Activated naive CD8-positive, alpha-beta T cell (primary cell): ENCODE data around the gene SFSWAP.
"Not testable (repeated sequence)": the region's sequence is repeated elsewhere in the genome, so short reads cannot be mapped to it uniquely, and the experiment has no call there.

Experiments used
- H3K27ac Mint-ChIP-seq: one replicate; pipeline ENCODE4 v1.8.0; 2021; ENCODE audit warnings: mixed read lengths
- H3K27me3 Mint-ChIP-seq: one replicate; pipeline ENCODE4 v1.8.0; 2021; ENCODE audit warnings: mixed read lengths
- H3K36me3 Mint-ChIP-seq: one replicate; pipeline ENCODE4 v1.8.0; 2021; ENCODE audit warnings: mixed read lengths
- H3K4me1 Mint-ChIP-seq: one replicate; pipeline ENCODE4 v1.8.0; 2021; ENCODE audit warnings: low read depth, mixed read lengths
- H3K4me3 Mint-ChIP-seq: one replicate; pipeline ENCODE4 v1.8.0; 2021; ENCODE audit warnings: mild to moderate bottlenecking, mixed read lengths
- H3K9me3 Mint-ChIP-seq: one replicate; pipeline ENCODE4 v1.8.0; 2021; ENCODE audit warnings: low read depth, mixed read lengths

SFSWAP gene

DNA sequence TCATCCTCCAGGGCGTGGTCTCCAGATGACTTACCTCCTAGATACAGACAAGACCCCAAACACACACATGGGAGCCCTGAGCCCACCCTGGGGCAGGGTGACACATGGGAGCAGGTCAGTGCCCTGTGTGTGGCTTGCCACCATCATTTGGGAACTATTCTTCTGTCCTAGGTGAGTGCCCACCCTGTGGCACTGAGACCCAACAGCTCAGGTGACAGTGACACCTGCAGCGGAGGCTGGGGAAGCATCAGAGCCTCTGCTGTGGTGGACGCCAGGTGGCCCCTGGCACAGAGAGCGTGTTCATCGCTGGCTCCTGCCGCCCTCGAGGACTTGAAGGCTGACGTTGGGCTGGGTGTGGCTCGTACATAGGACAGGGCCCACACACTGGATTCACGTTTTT, 23.0 kb downstream of the SFSWAP start:
- Mint-ChIP-seq H3K27ac (no peak overlapping the region), H3K4me3 (no peak overlapping the region), H3K9me3 (no peaks in the 10 kb centered on the region), H3K36me3 (peaks cover 3% of the 10 kb centered on the region), H3K27me3 (no peaks in the 10 kb centered on the region), H3K4me1 (no peaks in the 10 kb centered on the region)

DNA sequence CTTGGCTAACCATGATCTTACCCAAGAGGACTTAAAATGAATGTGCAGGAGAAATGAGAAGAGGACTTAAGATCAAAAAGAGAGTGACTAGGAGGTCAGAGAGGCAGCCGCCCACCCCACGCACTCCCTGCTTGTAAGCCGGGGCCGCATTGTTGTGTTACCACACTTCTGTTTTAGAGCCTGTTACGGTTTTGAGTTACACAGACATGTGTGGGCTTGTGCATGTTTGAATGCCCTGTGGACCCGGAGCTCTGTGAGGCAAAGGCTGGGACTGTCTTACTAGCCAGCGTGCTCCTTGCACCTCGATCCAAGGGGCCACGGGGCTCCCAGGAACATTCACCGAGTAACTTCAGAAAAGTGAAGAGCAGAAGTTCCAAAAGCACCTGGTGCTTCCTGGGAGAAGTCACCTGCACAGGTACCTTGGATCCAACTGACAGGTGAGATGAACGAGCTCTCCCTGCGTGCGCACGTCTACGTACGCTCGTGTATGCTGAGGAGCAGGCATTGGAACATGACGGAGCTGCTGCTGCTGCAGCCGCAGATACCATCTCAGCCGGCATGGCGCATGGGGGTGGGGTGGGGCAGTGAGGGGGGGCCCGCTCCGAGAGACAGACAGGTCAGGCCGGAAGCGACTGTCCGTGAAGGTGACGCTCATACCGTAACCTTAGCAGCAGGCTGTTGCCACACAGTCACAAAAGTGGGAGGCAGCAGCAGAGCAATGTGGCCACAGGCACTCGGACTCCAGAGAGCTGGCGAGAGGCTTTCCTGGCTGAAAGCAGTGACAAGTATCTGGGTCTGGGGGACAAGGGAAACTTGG, 23.7 kb downstream of the SFSWAP start:
- Mint-ChIP-seq H3K27ac (no peak overlapping the region), H3K9me3 (no peaks in the 10 kb centered on the region), H3K36me3 (peaks cover 3% of the 10 kb centered on the region), H3K27me3 (no peaks in the 10 kb centered on the region), H3K4me1 (no peaks in the 10 kb centered on the region), H3K4me3 (no peak overlapping the region)

DNA sequence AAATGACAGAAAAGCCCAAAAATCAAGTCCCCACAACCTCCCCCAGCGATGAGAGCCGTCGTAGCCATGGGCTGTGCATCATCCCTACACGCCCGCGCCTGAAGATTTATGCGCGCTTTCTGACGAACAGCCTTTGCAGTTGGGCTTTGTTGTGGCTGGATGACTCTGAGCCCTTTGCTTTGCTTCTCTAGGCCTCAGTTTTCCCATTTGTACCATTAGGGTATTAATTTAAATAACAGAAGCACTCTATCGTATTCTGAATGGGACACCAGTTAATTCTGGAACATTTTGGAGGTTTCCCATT, 24.2 kb downstream of the SFSWAP start:
- Mint-ChIP-seq H3K27ac (no peak overlapping the region), H3K9me3 (no peaks in the 10 kb centered on the region), H3K27me3 (no peaks in the 10 kb centered on the region), H3K36me3 (peaks cover 3% of the 10 kb centered on the region), H3K4me3 (no peak overlapping the region), H3K4me1 (no peaks in the 10 kb centered on the region)

DNA sequence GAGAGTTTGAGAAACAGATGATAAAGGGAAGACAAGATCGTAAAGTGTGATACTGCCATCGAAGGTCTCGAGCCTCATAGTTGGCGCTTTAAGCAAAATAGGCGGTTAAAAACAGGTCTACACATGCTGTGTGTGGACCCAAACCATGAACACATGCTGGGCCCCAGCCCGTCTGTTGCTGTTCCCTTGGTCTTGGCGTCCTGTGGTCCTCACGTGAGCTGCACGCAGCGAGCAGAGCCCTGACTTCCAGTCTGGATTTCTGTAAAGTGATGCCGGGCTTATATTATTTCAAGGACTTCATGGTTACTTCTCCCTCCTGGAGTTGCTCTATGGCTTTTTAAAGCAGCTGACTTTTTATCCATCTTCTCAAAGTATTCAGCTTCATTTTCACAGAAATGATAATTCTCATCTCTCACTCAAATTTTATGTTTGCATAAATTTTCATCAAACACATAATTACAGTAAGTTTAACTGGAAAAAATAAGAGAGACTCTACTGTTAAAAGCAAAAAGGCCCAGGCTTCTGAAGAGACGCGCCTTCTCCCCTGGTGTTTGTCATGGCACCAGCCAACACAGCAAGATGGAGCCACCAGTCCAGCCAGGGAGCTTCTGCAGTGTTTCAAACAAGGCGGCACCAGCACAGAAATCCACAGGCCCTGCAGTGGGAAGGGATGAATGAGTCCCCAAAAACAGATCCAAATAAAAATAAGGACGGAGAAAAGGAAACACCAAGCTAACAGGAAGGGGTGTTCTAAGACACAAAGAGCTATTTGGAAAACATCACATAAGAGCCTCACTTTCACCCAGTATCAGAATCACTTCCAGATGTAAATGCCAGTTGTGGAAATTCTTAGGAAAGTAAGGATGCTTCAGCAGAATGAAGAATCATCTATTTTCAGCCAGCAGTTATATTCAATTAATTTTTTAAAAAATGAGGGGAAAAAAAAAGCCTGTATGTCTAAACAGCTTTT, 24.9 kb downstream of the SFSWAP start:
- Mint-ChIP-seq H3K27me3 (no peaks in the 10 kb centered on the region), H3K4me1 (no peaks in the 10 kb centered on the region), H3K36me3 (peaks cover 3% of the 10 kb centered on the region), H3K27ac (no peak overlapping the region), H3K9me3 (no peaks in the 10 kb centered on the region), H3K4me3 (no peak overlapping the region)

DNA sequence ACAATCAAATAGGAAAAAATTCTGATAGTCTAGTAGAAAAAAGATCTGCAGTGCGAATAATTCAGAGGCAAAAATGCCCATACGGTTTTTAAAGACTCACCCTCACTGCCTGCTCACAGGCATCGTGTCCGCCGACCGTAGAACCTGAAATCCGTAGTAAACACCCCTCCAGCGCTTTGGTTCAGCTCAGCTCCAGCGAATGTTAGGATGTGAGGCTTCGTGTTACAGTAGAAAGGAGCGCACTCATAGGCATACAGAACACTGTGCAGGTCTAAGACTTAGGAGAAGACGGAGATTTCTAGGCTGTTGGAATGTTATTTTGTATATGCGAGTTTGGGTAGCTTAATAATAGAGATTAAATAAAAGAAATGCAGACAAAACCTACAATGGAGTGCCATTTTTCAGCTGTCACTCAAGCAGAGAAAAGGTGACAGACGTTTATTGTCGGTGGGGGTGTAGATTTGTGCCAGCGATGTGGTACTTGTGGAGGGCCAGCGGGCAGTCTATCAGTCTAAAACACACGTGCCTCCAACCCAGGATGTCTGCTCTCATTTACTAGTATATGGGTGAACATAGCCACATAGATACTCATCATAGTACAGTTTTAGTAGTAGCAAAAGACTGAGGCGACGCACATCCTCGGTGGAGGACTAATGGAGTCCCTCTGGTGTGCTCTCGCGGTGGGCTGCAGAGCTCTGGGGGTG, 25.7 kb downstream of the SFSWAP start:
- H3K27me3 Mint-ChIP-seq, result no peaks in the 10 kb centered on the region
- no peaks in the 10 kb centered on the region for H3K9me3 Mint-ChIP-seq
- peaks cover 3% of the 10 kb centered on the region for H3K36me3 Mint-ChIP-seq
- no peaks in the 10 kb centered on the region for H3K4me1 Mint-ChIP-seq
- no peak overlapping the region for H3K4me3 Mint-ChIP-seq
- peak overlapping the region; percentile 16 for H3K27ac Mint-ChIP-seq

DNA sequence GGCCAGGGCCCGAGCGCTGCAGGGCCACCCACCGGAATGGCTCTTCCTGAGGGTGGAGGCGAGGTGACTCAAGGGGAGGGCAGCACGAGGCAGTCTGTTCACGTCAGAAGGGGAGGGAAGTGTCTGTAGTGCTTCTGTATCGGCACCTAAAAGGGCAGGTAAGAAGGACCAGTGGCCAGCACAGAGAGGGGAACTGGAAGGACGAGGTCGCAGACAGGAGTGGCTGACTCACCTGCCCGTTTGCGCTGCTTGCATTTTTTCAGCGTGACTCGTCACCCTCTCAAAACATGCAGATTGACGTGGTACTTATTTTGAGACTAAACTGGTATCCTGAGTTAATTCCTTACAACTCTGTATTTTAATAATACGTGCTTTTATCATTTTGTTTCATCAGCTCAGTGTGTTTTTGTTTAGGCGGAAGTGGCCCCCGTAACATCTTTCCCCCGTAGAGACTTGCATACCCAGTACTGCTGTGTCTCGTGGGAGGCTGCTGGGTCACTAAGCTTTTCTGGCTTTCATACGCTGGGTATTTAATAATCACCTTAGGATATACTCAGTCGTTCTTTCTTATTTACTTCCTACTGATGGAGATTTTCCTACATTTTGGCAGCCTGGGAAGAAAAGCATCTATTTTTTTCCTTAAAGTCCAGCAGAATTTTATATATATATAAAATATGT, 26.4 kb downstream of the SFSWAP start:
- Mint-ChIP-seq H3K27ac (peak overlapping the region; percentile 16), H3K4me3 (no peak overlapping the region)

DNA sequence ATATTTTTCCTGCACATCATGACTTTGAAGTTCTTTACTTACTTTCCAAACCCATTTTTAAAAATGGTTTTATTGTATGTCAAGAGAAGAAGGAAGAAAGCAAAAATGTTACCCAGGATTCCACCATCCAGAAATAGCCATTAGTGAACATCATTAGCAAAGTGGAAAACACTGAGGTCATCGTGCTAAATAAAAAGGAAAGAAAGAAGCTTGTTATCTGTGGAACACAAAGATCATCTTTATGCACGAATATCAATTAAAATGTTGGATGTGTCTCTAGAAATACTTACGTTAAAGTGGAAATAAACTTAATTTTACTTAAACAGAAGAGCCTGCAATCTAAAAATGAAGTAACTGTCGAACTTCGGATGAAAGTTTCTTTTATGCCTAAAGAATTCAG, 27.3 kb downstream of the SFSWAP start:
- no peaks in the 10 kb centered on the region for H3K9me3 Mint-ChIP-seq
- no peaks in the 10 kb centered on the region for H3K27me3 Mint-ChIP-seq
- no peak overlapping the region for H3K4me3 Mint-ChIP-seq
- no peaks in the 10 kb centered on the region for H3K4me1 Mint-ChIP-seq
- H3K27ac Mint-ChIP-seq, result no peak overlapping the region
- H3K36me3 Mint-ChIP-seq, result peaks cover 13% of the 10 kb centered on the region

More for the DNA sequence above, 26.4 kb downstream of the SFSWAP start:
- H3K4me1 Mint-ChIP-seq, result no peaks in the 10 kb centered on the region
- no peaks in the 10 kb centered on the region for H3K27me3 Mint-ChIP-seq
- H3K36me3 Mint-ChIP-seq, result peaks cover 6% of the 10 kb centered on the region
- no peaks in the 10 kb centered on the region for H3K9me3 Mint-ChIP-seq

DNA sequence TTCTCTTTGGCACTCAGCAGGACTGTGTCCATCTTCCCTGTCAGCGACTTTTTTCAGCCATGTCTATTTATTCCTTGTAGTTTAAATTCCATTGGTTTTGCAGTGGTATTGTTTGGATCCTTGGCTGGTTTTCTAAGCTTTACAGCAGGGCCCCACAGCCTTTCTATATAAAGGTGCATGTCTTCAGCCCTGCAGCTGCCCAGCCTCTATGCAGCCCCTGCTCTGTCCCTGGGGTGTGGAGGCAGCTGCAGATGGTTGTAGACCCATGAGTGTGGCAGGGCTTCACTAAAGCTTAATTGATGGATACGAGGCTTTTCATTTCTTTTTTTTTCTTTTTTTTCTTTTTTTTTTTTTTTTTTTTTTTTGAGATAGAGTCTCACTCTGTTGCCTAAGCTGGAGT, 29.7 kb downstream of the SFSWAP start:
- no peak overlapping the region for H3K27ac Mint-ChIP-seq
- H3K27me3 Mint-ChIP-seq, result no peaks in the 10 kb centered on the region
- H3K36me3 Mint-ChIP-seq, result peaks cover 22% of the 10 kb centered on the region
- H3K4me3 Mint-ChIP-seq, result no peak overlapping the region
- peaks cover 2% of the 10 kb centered on the region for H3K4me1 Mint-ChIP-seq
- H3K9me3 Mint-ChIP-seq, result no peaks in the 10 kb centered on the region

DNA sequence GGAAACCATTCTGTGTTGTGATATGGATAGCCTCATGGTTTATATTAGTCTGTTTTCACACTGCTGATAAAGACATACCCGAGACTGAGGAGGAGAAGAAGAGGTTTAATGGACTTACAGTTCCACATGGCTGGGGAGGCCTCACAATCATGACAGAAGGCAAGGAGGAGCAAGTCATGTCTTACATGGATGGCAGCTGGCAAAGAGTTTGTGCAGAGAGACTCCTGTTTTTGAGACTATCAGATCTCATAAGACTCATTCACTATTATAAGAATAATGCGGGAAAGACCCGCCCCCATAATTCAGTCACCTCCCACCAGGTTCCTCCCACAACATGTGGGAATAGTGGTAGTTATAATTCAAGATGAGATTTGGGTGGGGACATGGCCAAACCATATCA, 31.9 kb downstream of the SFSWAP start:
- H3K4me3 Mint-ChIP-seq, H3K4me1 Mint-ChIP-seq, H3K27me3 Mint-ChIP-seq, H3K27ac Mint-ChIP-seq, H3K9me3 Mint-ChIP-seq: not testable (repeated sequence)
- H3K36me3 Mint-ChIP-seq, result peaks cover 28% of the 10 kb centered on the region

DNA sequence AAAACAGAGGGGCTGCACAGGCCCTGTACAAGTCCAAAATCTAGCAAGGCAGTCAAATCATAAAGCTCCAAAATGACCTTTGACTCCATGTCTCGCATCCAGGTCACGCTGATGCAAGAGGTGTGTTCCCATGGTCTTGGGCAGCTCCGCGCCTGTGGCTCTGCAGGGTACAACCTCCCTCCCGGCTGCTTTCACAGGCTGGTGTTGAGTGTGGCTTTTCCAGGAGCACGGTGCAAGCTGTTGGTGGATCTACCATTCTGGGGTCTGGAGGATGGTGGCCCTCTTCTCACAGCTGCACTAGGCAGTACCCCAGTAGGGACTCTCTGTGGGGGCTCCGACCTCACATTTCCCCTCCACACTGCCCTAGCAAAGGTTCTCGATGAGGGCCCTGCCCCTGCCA, 32.5 kb downstream of the SFSWAP start:
- H3K27ac Mint-ChIP-seq, H3K4me3 Mint-ChIP-seq, H3K9me3 Mint-ChIP-seq, H3K4me1 Mint-ChIP-seq, H3K27me3 Mint-ChIP-seq: not testable (repeated sequence)
- H3K36me3 Mint-ChIP-seq, result peaks cover 28% of the 10 kb centered on the region

DNA sequence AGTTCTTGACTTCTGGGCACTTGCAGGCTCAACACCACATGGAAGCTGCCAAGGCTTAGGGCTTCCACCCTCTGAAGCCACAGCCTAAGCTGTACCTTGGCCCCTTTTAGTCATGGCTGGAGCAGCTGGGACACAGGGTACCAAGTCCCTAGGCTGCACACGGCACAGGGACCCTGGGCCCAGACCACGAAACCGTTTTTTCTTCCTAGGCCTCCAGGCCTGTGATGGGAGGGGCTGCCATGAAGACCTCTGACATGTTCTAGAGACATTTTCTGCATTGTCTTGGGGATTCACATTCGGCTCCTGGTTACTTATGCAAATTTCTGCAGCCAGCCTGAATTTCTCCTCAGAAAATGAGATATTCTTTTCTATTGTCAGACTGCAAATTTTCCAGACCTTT, 33.0 kb downstream of the SFSWAP start:
- H3K9me3 Mint-ChIP-seq, H3K27me3 Mint-ChIP-seq, H3K27ac Mint-ChIP-seq, H3K4me3 Mint-ChIP-seq, H3K4me1 Mint-ChIP-seq: not testable (repeated sequence)
- peaks cover 28% of the 10 kb centered on the region for H3K36me3 Mint-ChIP-seq

DNA sequence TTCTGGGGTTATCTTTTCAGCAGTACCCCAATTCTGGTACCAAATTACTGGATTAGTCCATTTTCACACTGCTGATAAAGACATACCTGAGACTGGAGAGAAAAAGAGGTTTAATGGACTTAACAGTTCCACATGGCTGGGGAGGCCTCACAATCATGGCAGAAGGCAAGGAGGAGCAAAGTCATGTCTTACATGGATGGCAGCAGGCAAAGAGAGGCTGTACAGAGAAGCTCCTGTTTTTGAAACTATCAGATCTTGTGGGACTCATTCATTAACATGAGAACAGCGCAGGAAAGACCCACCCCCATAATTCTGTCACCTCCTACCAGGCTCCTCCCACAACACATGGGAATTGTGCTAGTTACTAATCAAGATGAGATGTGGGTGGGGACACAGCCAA, 33.8 kb downstream of the SFSWAP start:
- H3K9me3 Mint-ChIP-seq, H3K27ac Mint-ChIP-seq, H3K4me1 Mint-ChIP-seq, H3K4me3 Mint-ChIP-seq, H3K27me3 Mint-ChIP-seq: not testable (repeated sequence)
- H3K36me3 Mint-ChIP-seq, result peaks cover 28% of the 10 kb centered on the region

DNA sequence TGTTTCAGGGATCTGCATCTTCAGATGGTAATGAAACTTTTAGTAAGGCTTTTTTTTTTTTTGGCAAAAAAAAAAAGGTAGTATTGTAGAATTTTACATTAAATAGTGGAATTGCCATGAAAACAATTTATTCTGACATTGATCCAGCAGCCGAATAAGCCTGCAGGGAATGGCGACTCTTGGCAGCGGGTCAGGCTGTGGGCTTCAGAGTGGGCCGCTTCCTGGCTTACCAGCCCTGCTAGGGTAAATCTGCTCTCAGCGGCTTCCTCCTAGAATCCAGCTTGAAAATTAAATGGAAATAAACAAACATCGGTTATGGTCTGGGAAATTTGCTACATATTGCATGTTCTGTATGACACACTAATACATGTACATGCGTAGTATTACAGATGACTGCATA, 34.8 kb downstream of the SFSWAP start:
- no peak overlapping the region for H3K27ac Mint-ChIP-seq
- no peak overlapping the region for H3K4me3 Mint-ChIP-seq
- H3K9me3 Mint-ChIP-seq, result no peaks in the 10 kb centered on the region
- peaks cover 4% of the 10 kb centered on the region for H3K4me1 Mint-ChIP-seq
- peaks cover 28% of the 10 kb centered on the region for H3K36me3 Mint-ChIP-seq
- H3K27me3 Mint-ChIP-seq, result no peaks in the 10 kb centered on the region

DNA sequence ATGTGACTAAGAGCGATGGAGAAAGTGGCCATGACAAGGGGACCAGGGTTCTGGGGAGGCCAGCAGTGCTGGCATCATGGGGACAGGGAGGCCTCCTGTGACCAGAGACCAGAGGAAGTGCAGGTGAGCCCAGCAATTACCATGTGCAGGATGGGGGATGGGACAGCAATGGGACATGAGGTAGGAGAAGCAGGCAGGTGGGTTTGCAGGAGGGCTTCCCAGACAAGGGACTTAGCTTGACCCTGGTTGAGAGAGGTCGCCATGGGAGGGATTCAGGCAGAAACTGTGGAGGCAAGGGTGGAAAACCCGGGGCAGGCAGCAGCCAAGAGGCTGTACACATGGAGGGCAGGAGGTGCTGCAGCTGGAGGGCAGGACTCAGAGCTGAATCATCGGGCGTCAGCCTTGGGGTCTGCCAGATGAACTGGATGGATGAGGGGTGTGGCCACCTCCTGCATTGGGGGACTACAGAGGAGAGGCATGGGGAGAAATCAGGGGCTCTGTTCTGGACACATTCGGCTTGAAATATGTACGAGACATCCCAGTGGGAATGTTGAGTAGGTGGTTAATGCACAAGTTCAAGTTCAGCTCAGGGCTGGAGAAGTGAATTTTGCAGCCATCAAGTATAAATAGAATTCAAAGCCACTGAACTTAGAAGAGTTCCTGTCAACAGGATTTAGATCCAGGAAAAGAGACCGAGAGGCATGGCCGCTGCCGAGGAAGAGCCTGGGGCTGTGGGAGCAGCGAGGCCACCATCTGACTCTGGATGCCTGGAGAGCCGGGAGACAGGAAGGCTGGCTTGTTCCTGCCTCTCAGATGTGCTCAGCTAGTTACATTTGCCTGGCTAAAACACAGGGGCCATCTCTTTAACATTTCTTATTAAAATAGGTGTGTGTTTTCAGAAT, 36.6 kb downstream of the SFSWAP start:
- Mint-ChIP-seq H3K4me3 (no peak overlapping the region), H3K4me1 (peaks cover 4% of the 10 kb centered on the region), H3K9me3 (no peaks in the 10 kb centered on the region), H3K36me3 (peaks cover 23% of the 10 kb centered on the region), H3K27ac (no peak overlapping the region), H3K27me3 (no peaks in the 10 kb centered on the region)
